WTC11 (cell line): Measurements from ENCODE around the gene GTF3C4. TPM values are rescaled to one million over a fixed set of nuclear protein-coding genes. Genes with fewer than 3 reads are reported as not detected.

Experiments
- ATAC-seq: fragments of 200-7000 bp; cut with Tn5 transposase; 2 replicates; pipeline ENCODE4 v1.10.0; 2021; ENCODE audit warnings: mild to moderate bottlenecking, moderate library complexity
- CTCF ChIA-PET: fragments of 300-600 bp; sonication (Branson Sonifier 250); formaldehyde crosslinking; loops from one replicate; lab custom pipeline; 2021; ENCODE audit warnings: antibody characterized with exemption; lab: Charles Lee
- POLR2A ChIA-PET: fragments of 350-600 bp; sonication (Branson Sonifier 250); formaldehyde crosslinking; loops from one replicate; lab custom pipeline; 2021; ENCODE audit warnings: antibody characterized with exemption; lab: Charles Lee
- DNase-seq: peaks from one replicate; pipeline ENCODE4 v3.0.0; 2021; ENCODE audit warnings: low spot score
- H3K27ac Mint-ChIP-seq: 2 replicates; pipeline ENCODE4 v1.8.0; 2021; ENCODE audit warnings: mixed read lengths
- H3K27me3 Mint-ChIP-seq: 2 replicates; pipeline ENCODE4 v1.8.0; 2021; ENCODE audit warnings: low read depth, mild to moderate bottlenecking, moderate library complexity, mixed read lengths
- H3K36me3 Mint-ChIP-seq: 2 replicates; pipeline ENCODE4 v1.8.0; 2021; ENCODE audit warnings: mixed read lengths
- H3K4me1 Mint-ChIP-seq: 2 replicates; pipeline ENCODE4 v1.8.0; 2022; ENCODE audit warnings: mixed read lengths
- H3K4me3 Mint-ChIP-seq: 2 replicates; pipeline ENCODE4 v1.8.0; 2021; ENCODE audit warnings: mild to moderate bottlenecking, moderate library complexity, mixed read lengths
- H3K9me3 Mint-ChIP-seq: 2 replicates; pipeline ENCODE4 v1.8.0; 2021; ENCODE audit warnings: mixed read lengths
- ARID4B ChIP-seq: sonication (generic); formaldehyde crosslinking; IDR thresholded peaks from 2 replicates; pipeline ENCODE4 v1.8.0; 2023; ENCODE audit warnings: missing genetic modification reagents, mild to moderate bottlenecking, borderline replicate concordance
- ATF6 ChIP-seq: sonication (generic); formaldehyde crosslinking; IDR thresholded peaks from 2 replicates; pipeline ENCODE4 v1.8.1; 2023; ENCODE audit warnings: mild to moderate bottlenecking, missing genetic modification reagents
- CDX4 ChIP-seq: fragments of 250-450 bp; sonication (Bioruptor Pico); IDR thresholded peaks from 2 replicates; pipeline ENCODE4 v1.9.0; 2021; ENCODE audit warnings: moderate library complexity, mild to moderate bottlenecking, inconsistent platforms, borderline replicate concordance
- E2F1 ChIP-seq: sonication (generic); formaldehyde crosslinking; IDR thresholded peaks from 2 replicates; pipeline ENCODE4 v1.8.0; 2022; ENCODE audit warnings: mild to moderate bottlenecking, missing genetic modification reagents
- ELF4 ChIP-seq: sonication (generic); formaldehyde crosslinking; IDR thresholded peaks from 2 replicates; pipeline ENCODE4 v1.8.1; 2022; ENCODE audit warnings: low read depth, mild to moderate bottlenecking, moderate library complexity, missing genetic modification reagents
- EMX1 ChIP-seq: fragments of 250-450 bp; sonication (Bioruptor Pico); IDR thresholded peaks from 2 replicates; pipeline ENCODE4 v1.8.0; 2021; ENCODE audit warnings: mild to moderate bottlenecking
- FOXJ3 ChIP-seq: sonication (generic); formaldehyde crosslinking; IDR thresholded peaks from 2 replicates; pipeline ENCODE4 v1.9.0; 2021; ENCODE audit warnings: missing genetic modification reagents, mild to moderate bottlenecking, borderline replicate concordance
- NR1H2 ChIP-seq: sonication (generic); formaldehyde crosslinking; IDR thresholded peaks from 2 replicates; pipeline ENCODE4 v1.9.0; 2021; ENCODE audit warnings: mild to moderate bottlenecking, moderate library complexity, missing genetic modification reagents
- NR2C2 ChIP-seq: sonication (generic); formaldehyde crosslinking; IDR thresholded peaks from 2 replicates; pipeline ENCODE4 v1.8.0; 2022; ENCODE audit warnings: mild to moderate bottlenecking, missing genetic modification reagents
- STAT6 ChIP-seq: sonication (generic); formaldehyde crosslinking; conservative IDR thresholded peaks from 2 replicates; pipeline ENCODE4 v1.8.1; 2023; ENCODE audit warnings: mild to moderate bottlenecking, low read depth, missing genetic modification reagents, moderate library complexity
- ZNF138 ChIP-seq: sonication (generic); formaldehyde crosslinking; conservative IDR thresholded peaks from 2 replicates; pipeline ENCODE4 v1.8.1; 2022; ENCODE audit warnings: mild to moderate bottlenecking, moderate library complexity, missing genetic modification reagents
- ZNF281 ChIP-seq: sonication (generic); formaldehyde crosslinking; IDR thresholded peaks from 2 replicates; pipeline ENCODE4 v1.8.0; 2023; ENCODE audit warnings: mild to moderate bottlenecking, missing genetic modification reagents
- ZNF512 ChIP-seq: sonication (generic); formaldehyde crosslinking; IDR thresholded peaks from 2 replicates; pipeline ENCODE4 v1.8.1; 2022; ENCODE audit warnings: missing genetic modification reagents, borderline replicate concordance
- ZNF671 ChIP-seq: fragments of 250-450 bp; sonication (Bioruptor Pico); IDR thresholded peaks from 2 replicates; pipeline ENCODE4 v1.8.0; 2021; ENCODE audit warnings: mild to moderate bottlenecking
- total RNA-seq: library from RNA; stranded (reverse); gene quantifications from 3 replicates; pipeline ENCODE4 v1.2.3, GENCODE V29; 2021

GTF3C4 gene
- total RNA-seq, 1 experiment from 2014 or later, result 31.6 TPM

- H3K27ac Mint-ChIP-seq, result no peak overlapping the region
- no peaks in the 10 kb centered on the region for H3K27me3 Mint-ChIP-seq
- ATAC-seq (peak; percentile 18), DNase-seq (no peak)
- peaks cover 11% of the 10 kb centered on the region for H3K36me3 Mint-ChIP-seq
- H3K4me1 Mint-ChIP-seq, result peaks cover 29% of the 10 kb centered on the region
- H3K9me3 Mint-ChIP-seq, result no peaks in the 10 kb centered on the region
- CTCF ChIA-PET, result no interaction called here
- peak overlapping the region; percentile 14 for H3K4me3 Mint-ChIP-seq
- POLR2A ChIA-PET, result no interaction called here
- TF ChIP-seq ZNF671 (CRISPR knock-in tag) (no peak), NR1H2 (CRISPR knock-in tag) (no peak), ZNF281 (CRISPR knock-in tag) (no peak), CDX4 (CRISPR knock-in tag) (no peak), STAT6 (CRISPR knock-in tag) (no peak), ZNF138 (CRISPR knock-in tag) (no peak), ZNF512 (CRISPR knock-in tag) (no peak), FOXJ3 (CRISPR knock-in tag) (no peak)
Observed at GRCh38 chr9:132673355-132673754, 3.1 kb downstream of the GTF3C4 start.

GRCh38 chr9:132674485-132674884 is 4.2 kb downstream of the GTF3C4 start:
- TF ChIP-seq NR2C2 (CRISPR knock-in tag), result no peak
- no peak for TF ChIP-seq CDX4 (CRISPR knock-in tag)
- TF ChIP-seq ARID4B (CRISPR knock-in tag), result no peak
- no peak for TF ChIP-seq E2F1 (CRISPR knock-in tag)
- TF ChIP-seq EMX1 (CRISPR knock-in tag), result no peak
- no peak for TF ChIP-seq ATF6
- no peak for TF ChIP-seq ELF4
- Mint-ChIP-seq H3K27me3 (no peaks in the 10 kb centered on the region), H3K4me3 (no peak overlapping the region), H3K36me3 (peaks cover 23% of the 10 kb centered on the region), H3K9me3 (no peaks in the 10 kb centered on the region), H3K27ac (no peak overlapping the region), H3K4me1 (peaks cover 22% of the 10 kb centered on the region)
- DNase-seq, result no peak
- ATAC-seq, result no peak
- POLR2A ChIA-PET, result no interaction called here
- CTCF ChIA-PET, result interaction anchor here (0.5 kb wide), 1 partner anchor 235 kb away, joined by 4 read pairs; no protein-coding TSS in a partner anchor
